Activated CD8-positive, alpha-beta T cell treated with anti-CD3 and anti-CD28 coated beads for 36 hours (primary cell): ENCODE results near the gene ARVCF. TPM values are rescaled to one million over a fixed set of nuclear protein-coding genes. Genes with fewer than 3 reads are reported as not detected.

Experiments
- ATAC-seq: fragments of 200-7000 bp; cut with Tn5 transposase; one replicate; pipeline ENCODE4 v1.10.0; 2021; ENCODE audit warnings: mild to moderate bottlenecking, moderate library complexity
- CTCF ChIA-PET: fragments of 350-600 bp; sonication (Branson Sonifier 250); formaldehyde crosslinking; loops from one replicate; lab custom pipeline; 2021; ENCODE audit warnings: antibody characterized with exemption; lab: Charles Lee
- POLR2A ChIA-PET: fragments of 350-600 bp; sonication (Branson Sonifier 250); formaldehyde crosslinking; loops from one replicate; lab custom pipeline; 2021; ENCODE audit warnings: antibody characterized with exemption; lab: Charles Lee
- DNase-seq: peaks from one replicate; pipeline ENCODE4 v3.0.0-alpha.2; 2020
- H3K27ac Mint-ChIP-seq: one replicate; pipeline ENCODE4 v1.8.0; 2021; ENCODE audit warnings: mild to moderate bottlenecking, mixed read lengths
- H3K27me3 Mint-ChIP-seq: one replicate; pipeline ENCODE4 v1.8.0; 2021; ENCODE audit warnings: mixed read lengths
- H3K36me3 Mint-ChIP-seq: one replicate; pipeline ENCODE4 v1.8.0; 2021; ENCODE audit warnings: low read depth, mixed read lengths
- H3K4me1 Mint-ChIP-seq: one replicate; pipeline ENCODE4 v1.8.0; 2021; ENCODE audit warnings: low read depth, mixed read lengths
- H3K4me3 Mint-ChIP-seq: one replicate; pipeline ENCODE4 v1.8.0; 2021; ENCODE audit warnings: mild to moderate bottlenecking, moderate library complexity, mixed read lengths
- H3K9me3 Mint-ChIP-seq: one replicate; pipeline ENCODE4 v1.8.0; 2021; ENCODE audit warnings: mixed read lengths
- intact Hi-C: fragments of 100-400 bp; cut with micrococcal nuclease; formaldehyde crosslinking; loops from one replicate; pipeline ENCODE4 v1.10.0; 2022
- total RNA-seq, 2 experiments: library from RNA; stranded (reverse); gene quantifications; one replicate each; pipeline ENCODE4 v1.2.3, GENCODE V29; 2021
- TF ChIP-seq, protein P1 (sequence below): fragments of 200-600 bp; IDR thresholded peaks from one replicate; pipeline ENCODE4 v1.8.0; 2022; ENCODE audit warnings: antibody characterized with exemption, mild to moderate bottlenecking

ARVCF gene
- total RNA-seq, 2 experiments from 2014 or later = 1.2 to 1.9 TPM

DNA sequence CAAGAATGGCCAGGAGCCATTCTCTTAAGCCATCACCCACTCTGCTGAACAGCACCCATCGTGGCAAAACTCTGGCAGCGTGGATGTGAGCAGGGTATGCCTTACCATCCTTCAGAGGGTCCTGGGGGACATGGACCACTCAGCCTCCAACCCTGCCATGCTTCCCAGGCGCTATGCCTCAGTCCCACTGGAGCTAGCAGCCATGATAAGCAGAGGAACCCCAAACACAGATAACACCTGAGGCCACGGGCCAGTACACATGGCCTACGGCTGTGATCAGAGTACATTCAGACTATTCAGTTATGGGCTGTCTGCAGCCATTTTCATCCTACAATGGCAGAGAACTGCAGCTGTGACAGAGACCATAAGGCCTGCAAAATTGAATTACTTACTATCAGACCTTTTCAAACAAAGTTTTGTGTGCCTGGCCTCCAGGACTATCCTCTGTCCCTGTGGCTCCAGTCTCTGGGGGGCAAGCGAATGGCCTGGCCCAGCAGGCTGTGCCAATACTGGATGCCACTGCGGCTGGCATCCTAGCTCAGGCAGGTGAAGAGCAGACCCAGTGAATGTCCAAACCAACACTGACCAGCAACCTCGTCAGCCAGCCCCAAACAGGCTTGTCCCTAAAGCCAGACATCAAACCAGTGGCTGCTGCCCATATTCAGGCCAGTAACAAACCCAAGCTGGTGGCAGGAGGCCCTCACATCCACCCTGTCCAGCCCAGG lies 6.9 kb downstream of the ARVCF start:
- CTCF ChIA-PET = no interaction called here
- intact Hi-C loops = no loop called here
- Mint-ChIP-seq H3K4me3 (no peak overlapping the region), H3K4me1 (no peaks in the 10 kb centered on the region), H3K36me3 (no peaks in the 10 kb centered on the region), H3K27ac (no peak overlapping the region), H3K27me3 (peaks cover under 1% of the 10 kb centered on the region), H3K9me3 (no peaks in the 10 kb centered on the region)
- no peak for ATAC-seq
- POLR2A ChIA-PET = no interaction called here
- TF ChIP-seq, protein P1, sequence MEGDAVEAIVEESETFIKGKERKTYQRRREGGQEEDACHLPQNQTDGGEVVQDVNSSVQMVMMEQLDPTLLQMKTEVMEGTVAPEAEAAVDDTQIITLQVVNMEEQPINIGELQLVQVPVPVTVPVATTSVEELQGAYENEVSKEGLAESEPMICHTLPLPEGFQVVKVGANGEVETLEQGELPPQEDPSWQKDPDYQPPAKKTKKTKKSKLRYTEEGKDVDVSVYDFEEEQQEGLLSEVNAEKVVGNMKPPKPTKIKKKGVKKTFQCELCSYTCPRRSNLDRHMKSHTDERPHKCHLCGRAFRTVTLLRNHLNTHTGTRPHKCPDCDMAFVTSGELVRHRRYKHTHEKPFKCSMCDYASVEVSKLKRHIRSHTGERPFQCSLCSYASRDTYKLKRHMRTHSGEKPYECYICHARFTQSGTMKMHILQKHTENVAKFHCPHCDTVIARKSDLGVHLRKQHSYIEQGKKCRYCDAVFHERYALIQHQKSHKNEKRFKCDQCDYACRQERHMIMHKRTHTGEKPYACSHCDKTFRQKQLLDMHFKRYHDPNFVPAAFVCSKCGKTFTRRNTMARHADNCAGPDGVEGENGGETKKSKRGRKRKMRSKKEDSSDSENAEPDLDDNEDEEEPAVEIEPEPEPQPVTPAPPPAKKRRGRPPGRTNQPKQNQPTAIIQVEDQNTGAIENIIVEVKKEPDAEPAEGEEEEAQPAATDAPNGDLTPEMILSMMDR = no peak
- no peak for DNase-seq

DNA sequence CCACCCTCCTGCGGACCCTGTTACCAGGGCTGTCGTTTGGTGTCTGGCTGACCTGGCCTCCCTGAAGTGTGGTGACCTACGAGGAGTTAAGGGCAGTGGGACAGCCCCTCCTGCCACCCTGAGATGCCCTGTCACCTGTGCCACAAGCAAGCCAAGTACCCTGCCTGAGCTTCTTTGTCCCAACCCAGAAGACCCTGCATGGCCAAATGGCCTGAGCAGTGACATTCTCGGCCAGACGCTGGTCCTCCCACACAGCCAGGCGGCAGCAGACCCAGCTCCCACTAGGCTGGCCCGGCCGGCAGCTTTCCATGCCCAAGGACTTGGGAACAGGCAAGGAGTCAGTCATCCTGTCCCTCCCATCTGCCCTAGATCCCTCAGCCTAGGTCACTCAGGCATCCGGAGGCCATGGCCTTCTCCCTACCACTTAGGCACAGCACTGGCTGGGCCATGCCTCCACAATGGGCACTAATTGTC lies 7.6 kb downstream of the ARVCF start:
- CTCF ChIA-PET = no interaction called here
- Mint-ChIP-seq H3K4me3 (no peak overlapping the region), H3K27ac (no peak overlapping the region), H3K27me3 (no peaks in the 10 kb centered on the region), H3K4me1 (no peaks in the 10 kb centered on the region), H3K36me3 (no peaks in the 10 kb centered on the region), H3K9me3 (peaks cover 1% of the 10 kb centered on the region)
- no peak for DNase-seq
- intact Hi-C loops = no loop called here
- TF ChIP-seq, protein P1 = no peak
- no peak for ATAC-seq
- POLR2A ChIA-PET = no interaction called here

DNA sequence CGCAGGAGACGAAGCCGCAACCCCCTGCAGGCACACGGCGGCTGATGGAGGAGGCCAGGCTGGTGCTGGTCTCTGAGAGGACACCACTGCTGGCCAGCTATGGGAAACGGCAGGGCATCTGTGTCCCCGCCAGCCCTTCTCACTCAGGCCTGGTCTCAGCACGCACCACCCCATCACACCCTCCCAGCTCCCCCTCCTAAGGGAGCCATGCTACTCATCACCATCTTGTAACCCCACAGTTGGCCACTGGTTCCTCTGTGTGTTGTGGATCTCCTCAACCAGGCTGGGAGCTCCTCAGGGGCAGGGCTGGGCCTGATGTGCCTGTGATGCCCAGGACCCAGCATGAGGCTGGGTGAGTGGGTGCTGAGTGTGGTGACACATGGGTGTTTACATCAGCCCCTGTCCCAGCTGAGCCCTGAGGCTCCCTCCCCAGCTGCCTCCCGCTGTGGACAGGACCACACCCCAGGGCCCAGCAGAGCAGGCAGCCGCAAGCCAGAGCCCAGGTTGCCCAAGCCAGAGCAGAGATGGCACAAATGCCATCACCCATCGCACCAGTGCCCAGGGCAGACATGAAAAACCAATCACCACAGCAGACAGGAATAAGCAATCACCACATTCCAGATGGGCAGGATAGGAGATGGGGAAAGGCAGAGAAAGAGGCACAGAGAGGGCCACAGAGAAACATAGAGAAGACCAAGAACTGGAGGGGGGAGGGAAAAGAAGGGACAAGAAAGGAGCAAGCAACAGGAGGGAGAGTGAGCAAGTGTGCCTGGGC lies 8.2 kb downstream of the ARVCF start:
- H3K36me3 Mint-ChIP-seq = no peaks in the 10 kb centered on the region
- intact Hi-C loops = no loop called here
- ATAC-seq (no peak), DNase-seq (no peak)
- CTCF ChIA-PET = no interaction called here
- no peak overlapping the region for H3K4me3 Mint-ChIP-seq
- H3K27me3 Mint-ChIP-seq = no peaks in the 10 kb centered on the region
- H3K4me1 Mint-ChIP-seq = no peaks in the 10 kb centered on the region
- POLR2A ChIA-PET = no interaction called here
- TF ChIP-seq, protein P1 = no peak
- H3K27ac Mint-ChIP-seq = no peak overlapping the region
- H3K9me3 Mint-ChIP-seq = peaks cover 6% of the 10 kb centered on the region

DNA sequence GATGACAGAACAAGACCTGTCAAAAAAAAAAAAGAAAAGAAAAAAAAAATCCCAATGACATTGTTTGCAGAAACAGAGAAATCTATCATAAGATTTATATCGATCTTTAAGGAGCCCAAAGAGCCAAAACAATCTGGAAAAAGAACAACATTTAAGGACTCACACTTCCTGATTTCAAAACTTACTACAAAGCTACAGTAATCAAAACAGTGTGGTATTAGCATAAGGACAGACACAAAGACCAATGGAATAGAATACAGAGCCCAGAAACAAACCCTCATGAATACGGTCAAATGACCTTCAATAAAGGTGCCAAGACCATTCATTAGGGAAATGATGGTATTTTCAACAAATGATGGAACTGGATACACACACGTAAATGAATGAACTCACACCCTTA lies 12.2 kb downstream of the ARVCF start:
- ATAC-seq = no peak
- ChIA-PET CTCF (interaction anchor here (2.0 kb wide), 1 partner anchor 9 kb away, joined by 11 read pairs; no protein-coding TSS in a partner anchor), POLR2A (interaction anchor here (0.6 kb wide), 1 partner anchor 19 kb away, joined by 5 read pairs; no protein-coding TSS in a partner anchor)
- DNase-seq = no peak
- H3K9me3 Mint-ChIP-seq = peaks cover 9% of the 10 kb centered on the region
- H3K36me3 Mint-ChIP-seq = no peaks in the 10 kb centered on the region
- TF ChIP-seq, protein P1 = no peak
- H3K27me3 Mint-ChIP-seq = no peaks in the 10 kb centered on the region
- H3K4me1 Mint-ChIP-seq = no peaks in the 10 kb centered on the region
- no peak overlapping the region for H3K4me3 Mint-ChIP-seq
- intact Hi-C loops = no loop called here
- H3K27ac Mint-ChIP-seq = no peak overlapping the region

DNA sequence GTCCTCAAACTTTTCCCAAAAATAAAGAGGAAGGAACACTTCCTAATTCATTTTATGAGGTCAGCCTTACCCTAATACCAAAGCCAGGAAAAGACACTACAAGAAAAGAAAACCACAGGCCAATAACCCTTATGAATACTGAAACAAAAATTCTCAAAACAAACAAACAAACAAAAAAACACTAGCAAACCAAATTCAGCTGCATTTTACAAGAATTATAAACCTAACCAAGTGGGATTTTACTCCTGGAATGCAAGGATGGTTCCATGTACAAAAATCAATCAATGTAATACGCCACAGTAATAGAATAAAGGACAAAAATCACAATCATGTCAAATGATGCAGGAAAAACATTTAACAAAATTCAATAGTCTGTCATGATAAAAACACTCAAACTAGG lies 13.3 kb downstream of the ARVCF start:
- H3K9me3 Mint-ChIP-seq = peaks cover 9% of the 10 kb centered on the region
- intact Hi-C loops = no loop called here
- CTCF ChIA-PET = interaction anchor here (2.0 kb wide), 1 partner anchor 10 kb away, joined by 11 read pairs; no protein-coding TSS in a partner anchor

More for the DNA sequence above, 13.3 kb downstream of the ARVCF start:
- Mint-ChIP-seq H3K27ac (no peak overlapping the region), H3K27me3 (no peaks in the 10 kb centered on the region), H3K36me3 (no peaks in the 10 kb centered on the region), H3K4me3 (no peak overlapping the region), H3K4me1 (no peaks in the 10 kb centered on the region)
- no peak for DNase-seq
- TF ChIP-seq, protein P1 = no peak
- POLR2A ChIA-PET = interaction anchor here (1.0 kb wide), 1 partner anchor 32 kb away, joined by 3 read pairs; no protein-coding TSS in a partner anchor
- ATAC-seq = no peak
